HCT116 (cell line): Measurements from ENCODE around the gene MYDGF. TPM values are rescaled to one million over a fixed set of nuclear protein-coding genes. Genes with fewer than 3 reads are reported as not detected.

Source experiments
- ATAC-seq: fragments of 200-7000 bp; cut with Tn5 transposase; 2 replicates; pipeline ENCODE4 v1.9.1; 2020; ENCODE audit warnings: mild to moderate bottlenecking, moderate library complexity
- BruUV-seq: library from RNA; stranded (reverse); fragments of 400-500 nt; replicated peaks from 2 replicates; lab custom pipeline; 2021; lab: Mats Ljungman, UMichigan
- CTCF ChIA-PET: fragments of 300-600 bp; sonication (Branson Sonifier 250); formaldehyde crosslinking; loops from one replicate; lab custom pipeline; 2021; ENCODE audit warnings: antibody characterized with exemption; lab: Charles Lee
- POLR2A ChIA-PET: fragments of 300-600, 350-600 bp; sonication (Branson Sonifier 250); formaldehyde crosslinking; loops from one replicate; lab custom pipeline; 2021; ENCODE audit warnings: antibody characterized with exemption; lab: Charles Lee
- RAD21 ChIA-PET, 2 experiments: fragments of 300-600 bp; sonication (Branson Sonifier 250); formaldehyde crosslinking; loops; one replicate each; lab custom pipeline; 2023; ENCODE audit warnings: low total read pairs in 2 of 2; ENCODE audit not compliant: uncharacterized antibody in 2 of 2, unreplicated experiment in 2 of 2, low non-redundant PET in 1 of 2; lab: Charles Lee
- DNase-seq: peaks from one replicate; pipeline ENCODE4 v3.0.0-alpha.2; 2010; ENCODE audit warnings: low read depth, low spot score
- H2AFZ ChIP-seq: fragments of 200-600 bp; shearing (Covaris generic), sonication (generic); 2 replicates; pipeline ENCODE4 v1.6.1; 2017; ENCODE audit warnings: low read depth, mixed run types, mixed read lengths, antibody characterized with exemption, low read length; ENCODE audit not compliant: poor library complexity, severe bottlenecking
- H3K27ac ChIP-seq: 2 replicates; pipeline ENCODE4 v1.5.1; 2012; ENCODE audit warnings: low read depth, low read length
- H3K27me3 ChIP-seq: fragments of 200-600 bp; sonication (generic); 2 replicates; pipeline ENCODE4 v1.6.1; 2016; ENCODE audit warnings: mixed run types, low read length, mixed read lengths; ENCODE audit not compliant: insufficient read depth
- H3K36me3 ChIP-seq, 2 experiments: fragments of 200-500 bp in 1 of 2; fragments of 200-600 bp in 1 of 2; sonication (Bioruptor generic) in 1 of 2; sonication (generic) in 1 of 2; 2 replicates each; pipeline versions ENCODE4 v1.5.1 to v1.6.1; 2014 to 2016; ENCODE audit warnings: low read length in 2 of 2, inconsistent platforms in 1 of 2, mixed read lengths in 1 of 2, mixed run types in 1 of 2; ENCODE audit not compliant: insufficient read depth in 2 of 2, control insufficient read depth in 1 of 2
- H3K4me1 ChIP-seq, 2 experiments: fragments of 200-600 bp in 1 of 2; sonication (generic) in 1 of 2; 2 replicates each; pipeline versions ENCODE4 v1.5.1 to v1.6.1; 2012 to 2017; ENCODE audit warnings: low read length in 2 of 2, inconsistent platforms in 1 of 2, mild to moderate bottlenecking in 1 of 2, mixed read lengths in 1 of 2, mixed run types in 1 of 2, moderate library complexity in 1 of 2; ENCODE audit not compliant: insufficient read depth in 2 of 2, control insufficient read depth in 1 of 2
- H3K4me2 ChIP-seq: fragments of 200-600 bp; sonication (generic); 2 replicates; pipeline ENCODE4 v1.6.1; 2017; ENCODE audit warnings: mixed run types, low read length, mixed read lengths
- H3K4me3 ChIP-seq, 2 experiments: fragments of 200-600 bp in 1 of 2; sonication (generic) in 1 of 2; replicated peaks in 1 of 2; 2 replicates each; pipeline ENCODE4 v1.5.1; 2011 to 2016; ENCODE audit warnings: low read length in 2 of 2, control low read depth in 1 of 2, low read depth in 1 of 2, mild to moderate bottlenecking in 1 of 2, mixed read lengths in 1 of 2, mixed run types in 1 of 2
- H3K79me2 ChIP-seq: fragments of 200-600 bp; sonication (generic); 2 replicates; pipeline ENCODE4 v1.6.1; 2017; ENCODE audit warnings: mild to moderate bottlenecking, mixed run types, low read length, moderate library complexity, mixed read lengths; ENCODE audit not compliant: insufficient read depth
- H3K9ac ChIP-seq: fragments of 200-600 bp; sonication (generic); 2 replicates; pipeline ENCODE4 v1.6.1; 2016; ENCODE audit warnings: low read length, mixed read lengths
- H3K9me2 ChIP-seq: fragments of 200-600 bp; sonication (generic), shearing (Covaris generic); 2 replicates; pipeline ENCODE4 v1.6.1; 2017; ENCODE audit warnings: mixed run types, mild to moderate bottlenecking, moderate library complexity; ENCODE audit not compliant: insufficient read depth
- H3K9me3 ChIP-seq, 2 experiments: fragments of 200-500 bp in 1 of 2; fragments of 200-600 bp in 1 of 2; sonication (Bioruptor generic) in 1 of 2; sonication (generic) in 1 of 2; 2 replicates each; pipeline ENCODE4 v1.6.1; 2014 to 2017; ENCODE audit warnings: low read length in 2 of 2, mixed read lengths in 2 of 2, inconsistent platforms in 1 of 2, low read depth in 1 of 2, mild to moderate bottlenecking in 1 of 2, mixed run types in 1 of 2, moderate library complexity in 1 of 2; ENCODE audit not compliant: control insufficient read depth in 1 of 2, insufficient read depth in 1 of 2
- H4K20me1 ChIP-seq: fragments of 200-600 bp; sonication (generic), shearing (Covaris generic); 2 replicates; pipeline ENCODE4 v1.6.1; 2017; ENCODE audit warnings: mixed run types, mild to moderate bottlenecking, moderate library complexity; ENCODE audit not compliant: insufficient read depth
- CBX3 ChIP-seq: IDR thresholded peaks from 2 replicates; pipeline ENCODE4 v1.6.1; 2012; ENCODE audit warnings: low read depth
- CEBPB ChIP-seq: IDR thresholded peaks from 2 replicates; pipeline ENCODE4 v1.6.1; 2012; ENCODE audit warnings: low read depth
- ELF1 ChIP-seq: IDR thresholded peaks from 2 replicates; pipeline ENCODE4 v1.6.1; 2012; ENCODE audit warnings: low read depth, borderline replicate concordance
- EZH2 ChIP-seq: fragments of 200-600 bp; sonication (generic); IDR thresholded peaks from 2 replicates; pipeline ENCODE4 v1.6.1; 2017; ENCODE audit warnings: antibody characterized with exemption, mixed run types
- EZH2phosphoT487 ChIP-seq: fragments of 200-600 bp; IDR thresholded peaks from 2 replicates; pipeline ENCODE4 v1.6.1; 2018; ENCODE audit warnings: antibody characterized with exemption, borderline replicate concordance
- FOSL1 ChIP-seq: IDR thresholded peaks from 2 replicates; pipeline ENCODE4 v1.6.1; 2012; ENCODE audit warnings: low read depth
- POLR2A ChIP-seq: IDR thresholded peaks from 2 replicates; pipeline ENCODE4 v1.7.0; 2011; ENCODE audit warnings: borderline replicate concordance; ENCODE audit not compliant: insufficient read depth, insufficient read length; ENCODE audit errors: extremely low read depth
- POLR2AphosphoS5 ChIP-seq: IDR thresholded peaks from 2 replicates; pipeline ENCODE4 v1.6.1; 2011; ENCODE audit warnings: mild to moderate bottlenecking, low read depth, low read length, moderate library complexity
- RAD21 ChIP-seq: IDR thresholded peaks from 2 replicates; pipeline ENCODE4 v1.6.1; 2012; ENCODE audit warnings: low read depth, mild to moderate bottlenecking
- SIN3A ChIP-seq: IDR thresholded peaks from 2 replicates; pipeline ENCODE4 v1.6.1; 2012; ENCODE audit warnings: low read depth
- SP1 ChIP-seq: IDR thresholded peaks from 2 replicates; pipeline ENCODE4 v1.6.1; 2012; ENCODE audit warnings: low read depth
- SRF ChIP-seq: IDR thresholded peaks from 2 replicates; pipeline ENCODE4 v1.6.1; 2012; ENCODE audit warnings: low read depth
- TCF7L2 ChIP-seq: IDR thresholded peaks from 2 replicates; pipeline ENCODE4 v1.7.0; 2011; ENCODE audit warnings: borderline replicate concordance, inconsistent platforms; ENCODE audit not compliant: insufficient read depth, insufficient read length; ENCODE audit errors: extremely low read depth
- YY1 ChIP-seq: IDR thresholded peaks from 2 replicates; pipeline ENCODE4 v1.6.1; 2011; ENCODE audit warnings: low read length, low read depth, moderate library complexity, mild to moderate bottlenecking; ENCODE audit not compliant: insufficient replicate concordance; ENCODE audit errors: extremely low read depth
- ZFX ChIP-seq: fragments of 450-650 bp; IDR thresholded peaks from 2 replicates; pipeline ENCODE4 v1.6.1; 2017
- ZNF274 ChIP-seq: fragments of 200-500 bp; sonication (Bioruptor generic); IDR thresholded peaks from 2 replicates; pipeline ENCODE4 v1.6.1; 2014; ENCODE audit warnings: mild to moderate bottlenecking, low read depth, low read length, inconsistent platforms
- intact Hi-C: fragments of 100-400 bp; cut with micrococcal nuclease; formaldehyde crosslinking; loops from 2 replicates; pipeline ENCODE4 v1.10.0; 2022
- total RNA-seq: library from RNA; stranded (reverse); gene quantifications from one replicate; pipeline ENCODE4 v1.2.1, GENCODE V29; 2021; ENCODE audit not compliant: unreplicated experiment
- TF ChIP-seq, protein P1 (sequence below): IDR thresholded peaks from 2 replicates; pipeline ENCODE4 v1.6.1; 2012; ENCODE audit warnings: low read depth
- TF ChIP-seq, protein P2 (sequence below): IDR thresholded peaks from 2 replicates; pipeline ENCODE4 v1.6.1; 2011; ENCODE audit warnings: mild to moderate bottlenecking, low read length, moderate library complexity; ENCODE audit not compliant: insufficient replicate concordance; ENCODE audit errors: extremely low read depth
- TF ChIP-seq, protein P3 (sequence below): IDR thresholded peaks from 2 replicates; pipeline ENCODE4 v1.6.1; 2012
- TF ChIP-seq, protein P4 (sequence below): IDR thresholded peaks from 2 replicates; pipeline ENCODE4 v1.6.1; 2012

MYDGF gene
- total RNA-seq, 1 experiment from 2014 or later = 110 TPM

DNA sequence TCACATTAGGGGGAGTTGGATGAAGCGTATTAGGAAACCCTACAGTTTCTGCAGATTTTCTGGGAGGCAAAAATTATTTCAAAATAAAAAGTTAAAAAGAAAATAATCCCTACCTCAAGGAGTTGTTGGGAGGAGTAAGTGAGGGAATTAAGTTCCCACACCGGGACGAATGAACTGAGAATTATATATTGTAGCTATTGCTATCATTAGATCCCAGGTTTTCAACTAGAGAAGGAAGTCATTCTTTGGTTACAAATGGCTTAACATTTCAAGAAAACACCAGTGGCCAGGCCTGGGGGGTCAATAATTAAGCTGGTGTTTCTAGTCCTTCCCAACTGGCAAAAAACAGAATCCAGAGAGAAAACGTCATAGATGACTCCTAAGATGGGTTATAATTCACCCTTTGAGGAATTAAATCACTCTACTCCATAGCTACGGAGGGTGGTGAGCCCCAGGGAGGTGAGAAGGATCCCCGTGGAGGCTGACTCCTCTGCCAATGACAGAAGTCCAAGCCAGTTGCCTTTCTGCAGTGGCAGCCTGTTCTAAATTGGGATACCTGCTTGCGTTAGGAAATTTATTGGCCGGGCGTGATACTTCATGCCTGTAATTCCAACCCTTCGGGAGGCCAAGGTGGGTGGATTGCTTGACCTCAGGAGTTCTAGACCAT lies 1.2 kb upstream of the MYDGF start (continued):
- TF ChIP-seq POLR2A (no peak), TCF7L2 (no peak), FOSL1 (no peak), EZH2 (no peak)

DNA sequence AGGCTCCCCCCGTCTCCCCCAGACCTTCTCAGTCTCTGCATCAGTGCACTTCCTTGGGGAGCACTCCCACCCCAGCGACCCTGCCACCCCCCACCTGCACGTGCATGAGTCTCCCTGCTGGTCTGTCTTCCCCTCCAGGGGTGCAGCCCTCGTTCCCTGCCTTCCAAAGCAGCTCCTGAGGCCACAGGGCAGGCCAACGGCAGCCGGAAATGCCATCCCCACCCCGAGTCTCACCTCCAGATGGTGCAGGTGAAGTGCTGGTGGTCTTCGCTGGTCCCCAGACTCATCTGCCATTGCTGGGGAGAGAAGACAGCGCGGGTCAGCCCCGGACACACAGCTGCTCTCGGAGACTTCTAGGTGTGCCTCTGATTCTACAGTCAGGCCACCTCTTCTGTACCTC lies 5.5 kb downstream of the MYDGF start:
- H3K27ac ChIP-seq = no peak overlapping the region
- H3K4me3 ChIP-seq = no peak overlapping the region
- no peak overlapping the region for H3K4me2 ChIP-seq
- no peaks in the 10 kb centered on the region for H4K20me1 ChIP-seq
- TF ChIP-seq FOSL1 (no peak), ZFX (no peak), SP1 (no peak), RAD21 (no peak), SIN3A (no peak), EZH2phosphoT487 (no peak), SRF (no peak), ELF1 (no peak), POLR2A (no peak), EZH2 (no peak), ZNF274 (no peak), CBX3 (no peak), CEBPB (no peak), POLR2AphosphoS5 (no peak), YY1 (no peak)
- TF ChIP-seq, protein P1, sequence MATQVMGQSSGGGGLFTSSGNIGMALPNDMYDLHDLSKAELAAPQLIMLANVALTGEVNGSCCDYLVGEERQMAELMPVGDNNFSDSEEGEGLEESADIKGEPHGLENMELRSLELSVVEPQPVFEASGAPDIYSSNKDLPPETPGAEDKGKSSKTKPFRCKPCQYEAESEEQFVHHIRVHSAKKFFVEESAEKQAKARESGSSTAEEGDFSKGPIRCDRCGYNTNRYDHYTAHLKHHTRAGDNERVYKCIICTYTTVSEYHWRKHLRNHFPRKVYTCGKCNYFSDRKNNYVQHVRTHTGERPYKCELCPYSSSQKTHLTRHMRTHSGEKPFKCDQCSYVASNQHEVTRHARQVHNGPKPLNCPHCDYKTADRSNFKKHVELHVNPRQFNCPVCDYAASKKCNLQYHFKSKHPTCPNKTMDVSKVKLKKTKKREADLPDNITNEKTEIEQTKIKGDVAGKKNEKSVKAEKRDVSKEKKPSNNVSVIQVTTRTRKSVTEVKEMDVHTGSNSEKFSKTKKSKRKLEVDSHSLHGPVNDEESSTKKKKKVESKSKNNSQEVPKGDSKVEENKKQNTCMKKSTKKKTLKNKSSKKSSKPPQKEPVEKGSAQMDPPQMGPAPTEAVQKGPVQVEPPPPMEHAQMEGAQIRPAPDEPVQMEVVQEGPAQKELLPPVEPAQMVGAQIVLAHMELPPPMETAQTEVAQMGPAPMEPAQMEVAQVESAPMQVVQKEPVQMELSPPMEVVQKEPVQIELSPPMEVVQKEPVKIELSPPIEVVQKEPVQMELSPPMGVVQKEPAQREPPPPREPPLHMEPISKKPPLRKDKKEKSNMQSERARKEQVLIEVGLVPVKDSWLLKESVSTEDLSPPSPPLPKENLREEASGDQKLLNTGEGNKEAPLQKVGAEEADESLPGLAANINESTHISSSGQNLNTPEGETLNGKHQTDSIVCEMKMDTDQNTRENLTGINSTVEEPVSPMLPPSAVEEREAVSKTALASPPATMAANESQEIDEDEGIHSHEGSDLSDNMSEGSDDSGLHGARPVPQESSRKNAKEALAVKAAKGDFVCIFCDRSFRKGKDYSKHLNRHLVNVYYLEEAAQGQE = no peak
- TF ChIP-seq, protein P2, sequence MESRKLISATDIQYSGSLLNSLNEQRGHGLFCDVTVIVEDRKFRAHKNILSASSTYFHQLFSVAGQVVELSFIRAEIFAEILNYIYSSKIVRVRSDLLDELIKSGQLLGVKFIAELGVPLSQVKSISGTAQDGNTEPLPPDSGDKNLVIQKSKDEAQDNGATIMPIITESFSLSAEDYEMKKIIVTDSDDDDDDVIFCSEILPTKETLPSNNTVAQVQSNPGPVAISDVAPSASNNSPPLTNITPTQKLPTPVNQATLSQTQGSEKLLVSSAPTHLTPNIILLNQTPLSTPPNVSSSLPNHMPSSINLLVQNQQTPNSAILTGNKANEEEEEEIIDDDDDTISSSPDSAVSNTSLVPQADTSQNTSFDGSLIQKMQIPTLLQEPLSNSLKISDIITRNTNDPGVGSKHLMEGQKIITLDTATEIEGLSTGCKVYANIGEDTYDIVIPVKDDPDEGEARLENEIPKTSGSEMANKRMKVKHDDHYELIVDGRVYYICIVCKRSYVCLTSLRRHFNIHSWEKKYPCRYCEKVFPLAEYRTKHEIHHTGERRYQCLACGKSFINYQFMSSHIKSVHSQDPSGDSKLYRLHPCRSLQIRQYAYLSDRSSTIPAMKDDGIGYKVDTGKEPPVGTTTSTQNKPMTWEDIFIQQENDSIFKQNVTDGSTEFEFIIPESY = no peak
- TF ChIP-seq, protein P3, sequence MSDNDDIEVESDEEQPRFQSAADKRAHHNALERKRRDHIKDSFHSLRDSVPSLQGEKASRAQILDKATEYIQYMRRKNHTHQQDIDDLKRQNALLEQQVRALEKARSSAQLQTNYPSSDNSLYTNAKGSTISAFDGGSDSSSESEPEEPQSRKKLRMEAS = no peak
- TF ChIP-seq, protein P4, sequence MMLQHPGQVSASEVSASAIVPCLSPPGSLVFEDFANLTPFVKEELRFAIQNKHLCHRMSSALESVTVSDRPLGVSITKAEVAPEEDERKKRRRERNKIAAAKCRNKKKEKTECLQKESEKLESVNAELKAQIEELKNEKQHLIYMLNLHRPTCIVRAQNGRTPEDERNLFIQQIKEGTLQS = no peak
- TF ChIP-seq, all 23 proteins: peak for 0
- no peaks in the 10 kb centered on the region for H3K9me3 ChIP-seq
- ATAC-seq (no peak), DNase-seq (no peak)
- CTCF ChIA-PET = no interaction called here
- peaks cover 33% of the 10 kb centered on the region for H3K79me2 ChIP-seq
- H3K36me3 ChIP-seq = peaks cover 15 to 24% of the 10 kb centered on the region in 2 experiments
- BruUV-seq = no TSS peak
- H3K9ac ChIP-seq = no peak overlapping the region
- H2AFZ ChIP-seq = no peak overlapping the region
- H3K9me2 ChIP-seq = no peaks in the 10 kb centered on the region
- no peaks in the 10 kb centered on the region for H3K27me3 ChIP-seq
- POLR2A ChIA-PET = no interaction called here
- RAD21 ChIA-PET = no interaction called here
- H3K4me1 ChIP-seq = peaks cover 5 to 10% of the 10 kb centered on the region in 2 experiments; a peak in 3 of 4 replicates
- intact Hi-C loops = no loop called here
